IMR-90 (cell line): Measurements from ENCODE around the gene PLD6. TPM values are rescaled to one million over a fixed set of nuclear protein-coding genes. Genes with fewer than 3 reads are reported as not detected.

ENCODE experiments used
- ATAC-seq: fragments of 200-7000 bp; cut with Tn5 transposase; 2 replicates; pipeline ENCODE4 v1.9.1; 2020; ENCODE audit warnings: low read depth, mild to moderate bottlenecking, moderate library complexity
- BruUV-seq: library from RNA; stranded (reverse); fragments of 400-500 nt; replicated peaks from 2 replicates; lab custom pipeline; 2021; lab: Mats Ljungman, UMichigan
- CTCF ChIA-PET: fragments of 300-600 bp; formaldehyde crosslinking; extraction: SDS; loops from one replicate; lab custom pipeline; 2021; ENCODE audit warnings: antibody characterized with exemption; lab: Yijun Ruan, JAX
- POLR2A ChIA-PET: fragments of 300-600 bp; sonication (Branson Sonifier 250); formaldehyde crosslinking; loops from one replicate; lab custom pipeline; 2022; ENCODE audit warnings: antibody characterized with exemption; ENCODE audit not compliant: unreplicated experiment; lab: Charles Lee
- DNase-seq: peaks from one replicate; pipeline ENCODE4 v3.0.0; 2013
- H2AFZ ChIP-seq: replicated peaks from 2 replicates; pipeline ENCODE3; 2013; ENCODE audit warnings: low read length, mild to moderate bottlenecking; ENCODE audit not compliant: poor library complexity
- H2AK5ac ChIP-seq: 2 replicates; pipeline ENCODE4 v1.6.1; 2013; ENCODE audit warnings: low read depth, low read length, inconsistent platforms
- H2AK9ac ChIP-seq: replicated peaks from 2 replicates; pipeline ENCODE3; 2013; ENCODE audit warnings: mild to moderate bottlenecking, low read depth, low read length, moderate library complexity; ENCODE audit not compliant: poor library complexity
- H2BK120ac ChIP-seq: 2 replicates; pipeline ENCODE4 v1.6.1; 2013; ENCODE audit warnings: low read depth, low read length, inconsistent platforms
- H2BK15ac ChIP-seq: 3 replicates; pipeline ENCODE4 v1.6.1; 2013; ENCODE audit warnings: low read depth, low read length, inconsistent platforms
- H2BK20ac ChIP-seq: 2 replicates; pipeline ENCODE4 v1.6.1; 2013; ENCODE audit warnings: low read depth, mild to moderate bottlenecking, inconsistent platforms, low read length, moderate library complexity
- H2BK5ac ChIP-seq: 2 replicates; pipeline ENCODE4 v1.6.1; 2013; ENCODE audit warnings: mild to moderate bottlenecking, low read depth, low read length, inconsistent platforms; ENCODE audit not compliant: poor library complexity, severe bottlenecking
- H3K14ac ChIP-seq: replicated peaks from 2 replicates; pipeline ENCODE4 v1.6.1; 2013; ENCODE audit warnings: low read depth, low read length, inconsistent platforms
- H3K18ac ChIP-seq: 2 replicates; pipeline ENCODE4 v1.6.1; 2013; ENCODE audit warnings: low read depth, low read length, control low read depth
- H3K23ac ChIP-seq: 2 replicates; pipeline ENCODE4 v1.6.1; 2013; ENCODE audit warnings: low read depth, low read length, inconsistent platforms
- H3K27ac ChIP-seq: 2 replicates; pipeline ENCODE4 v1.5.1; 2013; ENCODE audit warnings: mild to moderate bottlenecking, control low read depth, low read length; ENCODE audit not compliant: insufficient read depth
- H3K27me3 ChIP-seq: 2 replicates; pipeline ENCODE4 v1.6.1; 2013; ENCODE audit warnings: low read length; ENCODE audit not compliant: control insufficient read depth, insufficient read depth
- H3K36me3 ChIP-seq: 2 replicates; pipeline ENCODE4 v1.6.1; 2013; ENCODE audit warnings: low read length, mixed read lengths; ENCODE audit not compliant: control insufficient read depth, insufficient read depth
- H3K4ac ChIP-seq: 2 replicates; pipeline ENCODE4 v1.6.1; 2013; ENCODE audit warnings: low read depth, low read length, inconsistent platforms
- H3K4me1 ChIP-seq: 2 replicates; pipeline ENCODE4 v1.6.1; 2013; ENCODE audit warnings: low read length, mixed read lengths; ENCODE audit not compliant: control insufficient read depth, insufficient read depth
- H3K4me2 ChIP-seq: 2 replicates; pipeline ENCODE4 v1.6.1; 2013; ENCODE audit warnings: low read depth, mild to moderate bottlenecking, control low read depth, low read length, moderate library complexity
- H3K4me3 ChIP-seq: 2 replicates; pipeline ENCODE4 v1.5.1; 2013; ENCODE audit warnings: low read depth, mild to moderate bottlenecking, control low read depth, low read length, moderate library complexity; ENCODE audit not compliant: insufficient read depth
- H3K56ac ChIP-seq: 2 replicates; pipeline ENCODE4 v1.6.1; 2013; ENCODE audit warnings: low read length, inconsistent platforms; ENCODE audit not compliant: insufficient read depth; ENCODE audit errors: extremely low read depth
- H3K79me1 ChIP-seq, 2 experiments: 2 replicates each; pipeline ENCODE4 v1.6.1; 2013; ENCODE audit warnings: low read length in 2 of 2, inconsistent platforms in 1 of 2, low read depth in 1 of 2
- H3K9ac ChIP-seq: 2 replicates; pipeline ENCODE4 v1.6.1; 2013; ENCODE audit warnings: low read depth, low read length, control low read depth
- H3K9me1 ChIP-seq: 2 replicates; pipeline ENCODE4 v1.6.1; 2013; ENCODE audit warnings: low read length, inconsistent platforms; ENCODE audit not compliant: insufficient read depth
- H3K9me3 ChIP-seq: 2 replicates; pipeline ENCODE4 v1.6.1; 2013; ENCODE audit warnings: low read length; ENCODE audit not compliant: control insufficient read depth, insufficient read depth
- H4K20me1 ChIP-seq: 2 replicates; pipeline ENCODE4 v1.6.1; 2013; ENCODE audit warnings: low read length, inconsistent platforms; ENCODE audit not compliant: insufficient read depth
- H4K5ac ChIP-seq: 2 replicates; pipeline ENCODE4 v1.6.1; 2013; ENCODE audit warnings: mild to moderate bottlenecking, low read depth, low read length, control low read depth
- H4K8ac ChIP-seq, 2 experiments: 2 replicates each; pipeline ENCODE4 v1.6.1; 2013; ENCODE audit warnings: low read depth in 2 of 2, low read length in 2 of 2, control low read depth in 1 of 2, inconsistent platforms in 1 of 2
- H4K91ac ChIP-seq: 2 replicates; pipeline ENCODE4 v1.6.1; 2013; ENCODE audit warnings: low read depth, low read length, inconsistent platforms; ENCODE audit not compliant: insufficient read depth
- CEBPB ChIP-seq: IDR thresholded peaks from 2 replicates; pipeline ENCODE4 v1.6.1; 2012; ENCODE audit warnings: low read depth, low read length, improper control_type of control experiment
- CHD1 ChIP-seq: IDR thresholded peaks from 2 replicates; pipeline ENCODE4 v1.6.1; 2012; ENCODE audit warnings: low read depth, low read length, improper control_type of control experiment
- CTCF ChIP-seq: conservative IDR thresholded peaks from 2 replicates; pipeline ENCODE4 v1.5.1; 2012; ENCODE audit warnings: mild to moderate bottlenecking, low read depth, low read length, improper control_type of control experiment
- ELK1 ChIP-seq: fragments of 150-350 bp; IDR thresholded peaks from 2 replicates; pipeline ENCODE4 v1.6.1; 2016; ENCODE audit warnings: low read depth, mild to moderate bottlenecking, low read length, moderate library complexity, borderline replicate concordance
- MAFK ChIP-seq: IDR thresholded peaks from 2 replicates; pipeline ENCODE4 v1.6.1; 2012; ENCODE audit warnings: low read depth, low read length, improper control_type of control experiment
- MAZ ChIP-seq: IDR thresholded peaks from 2 replicates; pipeline ENCODE4 v1.6.1; 2012; ENCODE audit warnings: low read depth, mild to moderate bottlenecking, low read length, improper control_type of control experiment, moderate library complexity, borderline replicate concordance
- MXI1 ChIP-seq: IDR thresholded peaks from 2 replicates; pipeline ENCODE4 v1.6.1; 2012; ENCODE audit warnings: low read depth, mild to moderate bottlenecking, low read length, moderate library complexity, borderline replicate concordance
- NFE2L2 ChIP-seq: fragments of 150-350 bp; IDR thresholded peaks from 2 replicates; pipeline ENCODE4 v1.6.1; 2016; ENCODE audit warnings: low read depth, mild to moderate bottlenecking, low read length
- POLR2A ChIP-seq: IDR thresholded peaks from 2 replicates; pipeline ENCODE4 v1.6.1; 2012; ENCODE audit warnings: mild to moderate bottlenecking, low read depth, low read length
- RAD21 ChIP-seq: IDR thresholded peaks from 2 replicates; pipeline ENCODE4 v1.6.1; 2012; ENCODE audit warnings: low read length, improper control_type of control experiment
- RCOR1 ChIP-seq: IDR thresholded peaks from 2 replicates; pipeline ENCODE4 v1.6.1; 2012; ENCODE audit warnings: mild to moderate bottlenecking, low read length, improper control_type of control experiment; ENCODE audit not compliant: insufficient replicate concordance
- SMC3 ChIP-seq: fragments of 150-350 bp; IDR thresholded peaks from 2 replicates; pipeline ENCODE4 v1.6.1; 2016; ENCODE audit warnings: low read depth, mild to moderate bottlenecking, antibody characterized with exemption, low read length, moderate library complexity
- WGBS, 2 experiments: methylation state at CpG; one replicate each; pipeline versions ENCODE4 v1.1.5 to v1.1.7; 2013; ENCODE audit warnings: missing lambda C conversion rate in 2 of 2; ENCODE audit not compliant: insufficient read length in 1 of 2; ENCODE audit errors: extremely low coverage in 2 of 2; 5-methylcytosine and 5-hydroxymethylcytosine counted together
- dilution Hi-C: fragments of 300-500 bp; cut with HindIII; formaldehyde crosslinking; loops from one replicate; pipeline ENCODE4 v1.14.3; 2018; ENCODE audit warnings: low sequenced_read_pairs; ENCODE audit not compliant: unreplicated experiment
- in situ Hi-C: fragments of 300-500 bp; cut with MboI; formaldehyde crosslinking; loops from 3 replicates; pipeline ENCODE4 v1.14.3; 2019; ENCODE audit warnings: low sequenced_read_pairs, inconsistent platforms, mixed read lengths
- intact Hi-C: fragments of 100-400 bp; cut with micrococcal nuclease; formaldehyde crosslinking; loops from 2 replicates; pipeline ENCODE4 v1.10.0; 2022
- polyA plus RNA-seq, 3 experiments: library from polyadenylated mRNA; depleted of rRNA; stranded (reverse); fragments of >200 nt; gene quantifications; 2 replicates each; pipeline ENCODE4 v1.2.3, GENCODE V29; 2012; ENCODE audit warnings: low replicate concordance in 1 of 3
- total RNA-seq: library from RNA; depleted of rRNA; stranded (reverse); fragments of >200 nt; gene quantifications from 2 replicates; pipeline ENCODE4 v1.2.3, GENCODE V29; 2012

PLD6 gene
- total and polyA plus RNA-seq, 2 of the 4 experiments (the other 2 are of a cell fraction) = 1.1 to 1.5 TPM

GRCh38 chr17:17172001-17172939 is 33.9 kb downstream of the PLD6 start:
- Histone ChIP-seq H2BK20ac (no peak overlapping the region), H3K4ac (no peak overlapping the region), H2AFZ (no peak overlapping the region), H3K18ac (no peak overlapping the region), H4K91ac (no peak overlapping the region), H3K79me1 (peaks cover 12 to 44% of the 10 kb centered on the region in 2 experiments), H2AK5ac (no peak overlapping the region), H3K36me3 (peaks cover 76% of the 10 kb centered on the region), H4K5ac (no peak overlapping the region), H3K4me3 (no peak overlapping the region), H3K9ac (no peak overlapping the region), H4K8ac (no peak overlapping the region), H2BK120ac (no peak overlapping the region), H3K9me1 (peaks cover 4% of the 10 kb centered on the region; the same call in 1 of the 2 replicates), H3K27me3 (no peaks in the 10 kb centered on the region), H3K4me2 (no peak overlapping the region), H3K14ac (no peak overlapping the region), H3K23ac (no peak overlapping the region), H3K9me3 (no peaks in the 10 kb centered on the region), H2BK15ac (no peak overlapping the region), H2AK9ac (no peak overlapping the region), H2BK5ac (no peak overlapping the region), H3K56ac (no peak overlapping the region), H4K20me1 (peaks cover 5% of the 10 kb centered on the region; the same call in 1 of the 2 replicates), H3K27ac (no peak overlapping the region), H3K4me1 (no peaks in the 10 kb centered on the region)
- ATAC-seq = no peak
- dilution Hi-C loops (no loop called here), intact Hi-C loops (no loop called here), in situ Hi-C loops (no loop called here)
- no peak for DNase-seq
- ChIA-PET CTCF (interaction anchor here (0.5 kb wide), 1 partner anchor 429 kb away, joined by 3 read pairs; no protein-coding TSS in a partner anchor), POLR2A (no interaction called here)
- 89% methylated on average over 14 of the region's 26 CpGs; no CpG with 5 or more reads in 1 of the 2 experiments for WGBS, 2 experiments
- no TSS peak for BruUV-seq
- TF ChIP-seq MXI1 (no peak), MAFK (no peak), RCOR1 (no peak), RAD21 (no peak), CHD1 (no peak), NFE2L2 (no peak), MAZ (no peak), ELK1 (no peak), CTCF (no peak), POLR2A (no peak), CEBPB (no peak), SMC3 (no peak)
